ENCODE measurements around the gene FASTKD3.
"Not testable (repeated sequence)": the region's sequence is repeated elsewhere in the genome, so short reads cannot be mapped to it uniquely, and the experiment has no call there.

FASTKD3 gene, protein sequence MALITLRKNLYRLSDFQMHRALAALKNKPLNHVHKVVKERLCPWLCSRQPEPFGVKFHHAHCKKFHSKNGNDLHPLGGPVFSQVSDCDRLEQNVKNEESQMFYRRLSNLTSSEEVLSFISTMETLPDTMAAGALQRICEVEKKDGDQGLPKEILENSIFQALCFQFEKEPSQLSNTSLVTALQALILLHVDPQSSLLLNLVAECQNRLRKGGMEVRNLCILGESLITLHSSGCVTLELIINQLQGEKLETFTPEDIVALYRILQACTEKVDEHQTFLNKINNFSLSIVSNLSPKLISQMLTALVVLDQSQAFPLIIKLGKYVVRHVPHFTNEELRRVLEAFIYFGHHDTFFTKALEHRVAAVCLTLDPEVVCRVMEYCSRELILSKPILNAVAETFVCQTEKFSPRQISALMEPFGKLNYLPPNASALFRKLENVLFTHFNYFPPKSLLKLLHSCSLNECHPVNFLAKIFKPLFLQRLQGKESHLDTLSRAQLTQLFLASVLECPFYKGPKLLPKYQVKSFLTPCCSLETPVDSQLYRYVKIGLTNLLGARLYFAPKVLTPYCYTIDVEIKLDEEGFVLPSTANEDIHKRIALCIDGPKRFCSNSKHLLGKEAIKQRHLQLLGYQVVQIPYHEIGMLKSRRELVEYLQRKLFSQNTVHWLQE

DNA sequence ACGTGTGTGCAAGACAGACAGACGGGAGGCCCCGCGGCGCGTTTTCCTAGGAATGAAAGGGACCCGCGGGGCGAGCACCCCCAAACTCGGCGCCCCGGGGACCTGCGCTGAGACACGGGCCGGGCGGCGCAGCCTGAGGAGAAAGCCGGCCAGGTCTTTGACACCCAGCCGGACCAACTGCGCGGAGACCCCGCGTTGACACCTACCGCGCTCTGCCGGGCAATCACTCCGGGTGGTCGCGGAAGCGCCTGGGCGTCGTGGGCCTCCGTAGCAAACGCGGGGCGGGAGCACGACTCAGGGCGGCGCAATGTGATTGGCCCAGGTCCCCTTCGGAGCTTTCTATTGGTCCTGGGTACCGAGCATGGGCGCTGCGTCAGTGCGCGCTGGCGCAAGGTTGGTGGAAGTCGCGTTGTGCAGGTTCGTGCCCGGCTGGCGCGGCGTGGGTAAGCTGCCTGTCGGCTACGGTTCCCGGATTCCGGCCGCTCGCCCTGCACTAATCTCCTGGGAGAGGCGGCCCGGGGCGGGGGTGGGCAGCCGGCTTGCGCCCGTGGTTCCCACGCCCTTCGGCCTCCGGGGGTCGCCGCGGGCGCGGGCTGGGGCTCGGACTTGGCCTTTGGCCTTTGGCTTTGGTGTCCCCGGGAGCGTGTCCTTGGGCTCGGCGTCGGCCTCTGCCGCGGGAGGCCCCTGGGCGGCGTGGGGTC is at the start of gene FASTKD3, which contains the start of gene MTRR:
FASTKD3 (minus strand) TSS at position 259 of the 701 bp plus-strand sequence. CDS start 948 bp downstream, outside the sequence.
MTRR (plus strand) TSS at position 376 of the 701 bp plus-strand sequence. CDS start 1,647 bp downstream, outside the sequence.
- DNase-seq (ENCODE audit: low read depth), result peak; percentile 93

DNA sequence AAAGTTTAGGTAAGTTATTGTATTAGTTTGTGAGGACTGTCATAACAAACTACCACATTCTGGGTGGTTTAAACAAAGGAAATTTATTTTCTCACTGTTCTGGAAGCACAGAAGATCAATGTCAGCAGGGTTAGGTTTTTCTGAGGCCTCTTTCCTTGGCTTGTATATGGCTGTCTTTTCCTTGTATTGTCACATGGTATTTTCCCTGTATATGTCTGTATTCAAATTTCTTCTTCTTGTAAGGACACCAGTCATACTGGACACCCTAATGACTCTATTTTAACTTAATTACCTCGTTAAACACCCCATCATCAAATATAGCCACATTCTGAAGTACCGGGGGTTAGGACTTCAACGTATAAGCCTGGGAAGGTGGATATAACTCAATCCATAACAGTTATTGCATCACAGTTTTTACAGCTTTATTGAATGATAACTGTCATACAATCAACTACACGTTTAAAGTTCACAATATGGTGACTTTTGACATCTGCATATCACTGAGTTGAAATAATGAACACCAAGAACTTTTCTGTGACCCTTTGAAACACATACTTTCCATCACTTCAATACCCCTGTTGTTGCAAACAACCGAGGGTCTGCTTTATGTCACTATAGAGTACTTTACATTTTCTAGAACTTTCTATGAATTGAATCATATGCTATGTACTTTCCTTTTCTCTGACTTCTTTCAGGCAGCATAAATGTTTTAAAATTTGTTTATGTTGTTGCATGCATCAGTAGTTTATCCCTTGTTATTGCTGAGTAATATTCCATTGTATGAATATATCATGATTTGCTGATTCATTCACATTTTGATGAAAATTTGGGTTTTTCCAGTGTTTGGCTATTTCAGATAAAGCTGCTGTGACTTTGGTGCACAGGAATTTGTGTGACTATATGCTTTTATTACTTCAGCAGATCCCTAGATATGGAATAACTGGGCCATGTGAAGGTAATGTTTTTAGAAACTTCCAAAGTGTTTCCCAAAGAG is 48.6 kb upstream of the FASTKD3 start:
- DNase-seq (ENCODE audit: low read depth), result no peak

DNA sequence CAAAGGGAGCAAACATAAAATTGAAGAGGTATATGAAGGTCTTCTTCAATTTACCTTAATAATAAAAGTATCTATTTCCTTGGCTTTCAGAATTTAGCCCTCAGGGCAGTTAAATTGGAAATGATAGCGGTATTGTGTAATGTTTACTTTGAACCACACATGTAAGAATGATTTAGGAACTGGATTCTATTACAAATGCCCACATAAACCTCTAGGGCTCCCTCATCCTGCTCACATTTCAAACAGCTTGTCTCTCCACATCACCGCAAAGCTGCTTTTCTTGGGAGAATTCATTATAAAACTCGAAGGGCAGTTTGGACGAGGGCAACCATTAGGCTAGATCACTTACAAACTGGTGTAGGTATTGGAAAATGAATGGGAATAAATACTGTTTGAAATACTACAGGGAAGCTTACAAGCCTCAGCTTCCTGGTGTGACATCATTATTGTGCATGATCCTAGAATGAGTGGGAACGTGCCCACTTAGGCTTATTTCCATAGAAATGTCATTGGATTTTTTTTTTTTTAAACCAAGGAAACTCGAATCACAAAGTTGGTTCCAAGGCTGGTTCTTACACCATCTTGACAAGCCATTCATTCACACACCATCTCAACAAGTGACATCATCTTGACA is 47.5 kb upstream of the FASTKD3 start:
- DNase-seq (ENCODE audit: low read depth), result peak; percentile 32

DNA sequence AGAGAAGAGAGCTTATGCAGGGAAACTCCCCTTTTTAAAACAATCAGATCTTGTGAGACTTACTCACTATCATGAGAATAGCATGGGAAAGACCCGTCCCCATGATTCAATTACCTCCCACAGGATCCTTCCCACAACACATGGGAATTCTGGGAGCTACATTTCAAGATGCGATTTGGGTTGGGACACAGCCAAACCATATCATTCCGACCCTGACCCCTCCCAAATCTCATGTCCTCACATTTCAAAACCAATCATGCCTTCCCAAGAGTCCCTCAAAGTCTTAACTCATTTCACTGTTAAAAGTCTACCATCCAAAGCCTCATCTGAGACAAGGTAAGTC is 42.6 kb upstream of the FASTKD3 start:
- DNase-seq (ENCODE audit: low read depth), result not testable (repeated sequence)

DNA sequence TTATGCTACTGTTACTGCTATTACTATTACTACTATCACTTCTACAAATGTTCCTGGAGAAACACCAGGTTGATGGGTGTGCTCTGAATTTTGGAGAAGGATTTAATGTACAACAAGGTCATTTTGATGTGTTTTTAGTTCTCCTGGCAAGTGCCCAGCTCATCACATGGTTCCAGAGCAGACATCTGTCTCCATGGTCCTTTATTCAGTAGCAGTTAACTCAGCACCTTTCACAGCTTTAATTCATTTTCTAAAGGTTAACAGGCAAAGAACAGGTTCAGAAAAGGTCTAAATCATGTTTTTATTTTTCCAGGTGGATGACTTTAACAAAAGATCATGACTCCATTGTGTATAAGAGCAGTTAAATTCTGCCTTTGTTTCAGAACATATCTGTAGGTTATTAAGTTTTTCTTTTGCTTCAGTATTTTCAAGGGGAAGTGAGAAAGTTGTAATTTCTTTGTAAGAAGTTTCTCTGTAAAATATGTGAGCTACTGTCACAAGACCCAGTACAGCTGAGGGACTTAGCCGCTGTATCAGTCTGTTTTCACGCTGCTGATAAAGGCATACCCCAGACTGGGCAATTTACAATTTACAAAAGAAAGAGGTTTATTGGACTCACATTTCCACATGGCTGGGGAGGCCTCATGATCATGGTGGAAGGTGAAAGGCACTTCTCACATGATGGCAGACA is 42.1 kb upstream of the FASTKD3 start:
- DNase-seq (ENCODE audit: low read depth), result no peak

DNA sequence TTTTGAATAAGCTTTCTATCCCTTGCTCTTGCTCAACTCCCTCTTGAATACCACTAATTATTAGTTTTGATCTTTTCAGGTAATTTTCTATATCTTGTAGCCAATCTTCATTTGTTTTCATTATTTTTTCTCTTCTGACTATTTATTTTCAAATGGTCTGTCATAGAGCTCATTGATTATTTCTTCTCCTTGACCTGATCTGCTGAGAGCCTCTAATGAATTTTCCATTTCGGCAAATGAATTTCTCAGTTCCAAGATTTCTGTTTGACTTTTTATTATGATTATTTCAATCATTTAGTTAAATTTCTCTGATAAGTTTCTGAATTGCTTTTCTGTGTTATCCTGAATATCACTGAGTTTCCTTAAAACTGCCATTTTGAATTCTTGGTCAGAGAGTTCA is 39.5 kb upstream of the FASTKD3 start:
- no peak for DNase-seq (ENCODE audit: low read depth)

DNA sequence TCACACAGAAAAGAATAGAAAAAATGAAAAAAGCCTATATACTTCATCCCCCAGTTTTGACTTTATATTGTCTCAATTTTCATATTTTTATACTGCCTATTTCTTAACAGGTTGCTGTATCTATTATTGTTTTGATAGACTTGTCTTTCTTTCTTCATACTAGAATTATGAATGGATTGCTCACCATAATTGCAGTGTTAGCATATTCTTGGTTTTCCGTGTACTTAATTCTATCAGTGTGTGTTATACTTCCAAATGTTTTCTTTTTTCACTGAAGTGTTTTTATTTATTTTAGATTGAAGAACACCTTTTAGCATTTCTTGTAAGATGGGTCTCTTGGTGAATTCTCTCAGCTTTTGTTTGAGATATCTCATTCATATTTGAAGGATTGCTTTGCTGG is 38.8 kb upstream of the FASTKD3 start:
- DNase-seq (ENCODE audit: low read depth), result no peak

DNA sequence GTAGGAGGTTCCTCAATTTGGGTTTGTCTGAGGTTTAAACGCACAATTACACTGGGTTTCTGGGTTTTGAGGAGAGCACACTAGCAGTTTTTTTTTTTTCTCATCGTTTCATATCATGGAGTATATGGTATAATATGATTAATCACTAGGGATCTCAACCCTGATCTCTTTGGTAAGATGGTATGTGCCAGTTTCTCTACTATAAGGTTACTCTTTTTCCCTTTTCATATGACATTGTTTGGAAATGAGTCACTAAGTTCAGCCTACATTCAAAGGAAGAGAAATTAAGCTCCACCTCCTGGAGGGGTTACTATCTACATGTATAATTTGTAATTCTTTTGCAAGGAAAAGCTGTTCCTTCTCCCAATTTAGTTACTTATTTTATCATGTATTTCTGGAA is 35.3 kb upstream of the FASTKD3 start:
- DNase-seq (ENCODE audit: low read depth), result peak; percentile 85

DNA sequence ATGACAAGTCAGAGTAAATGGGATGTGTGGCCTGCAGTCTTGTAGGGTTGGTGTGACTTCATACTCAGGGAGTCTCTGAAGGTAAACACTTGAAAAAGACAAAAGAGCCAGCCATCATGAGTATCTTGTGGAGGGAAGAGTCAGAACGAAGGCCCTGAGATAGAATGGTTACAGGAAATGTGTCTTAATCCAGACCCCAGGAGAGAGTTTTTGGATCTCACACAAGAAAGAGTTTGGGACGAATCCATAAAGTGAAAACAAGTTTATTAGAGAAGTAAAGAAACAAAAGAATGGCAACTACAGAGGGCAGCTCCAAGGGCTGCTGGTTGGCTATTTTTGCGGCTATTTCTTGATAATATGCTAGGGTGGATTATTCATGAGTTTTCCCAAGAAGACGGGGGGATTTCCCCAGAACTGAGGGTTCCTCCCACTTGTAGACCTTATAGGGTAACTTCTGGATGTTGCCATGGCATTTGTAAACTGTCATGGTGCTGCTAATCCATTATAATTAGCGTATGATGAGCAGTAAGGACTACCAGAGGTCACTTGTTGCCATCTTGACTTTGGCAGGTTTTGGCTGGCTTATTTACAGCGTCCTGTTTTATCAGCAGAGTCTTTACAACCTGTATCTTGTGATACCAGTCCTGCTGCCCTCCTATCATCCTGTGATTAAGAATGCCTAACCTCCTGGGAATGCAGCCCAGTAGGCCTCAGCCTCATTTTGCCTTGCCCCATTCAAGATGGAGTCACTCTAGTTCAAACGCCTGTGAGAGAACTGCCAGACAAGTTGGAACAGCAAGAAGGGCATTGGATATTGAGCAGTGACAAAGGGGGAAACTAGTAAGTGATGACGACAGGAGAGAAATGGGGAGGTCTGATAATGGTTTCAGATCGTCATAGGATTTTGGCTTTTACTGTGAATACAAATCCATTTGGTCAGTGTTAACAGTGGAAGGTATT is 34.1 kb upstream of the FASTKD3 start:
- no peak for DNase-seq (ENCODE audit: low read depth)

DNA sequence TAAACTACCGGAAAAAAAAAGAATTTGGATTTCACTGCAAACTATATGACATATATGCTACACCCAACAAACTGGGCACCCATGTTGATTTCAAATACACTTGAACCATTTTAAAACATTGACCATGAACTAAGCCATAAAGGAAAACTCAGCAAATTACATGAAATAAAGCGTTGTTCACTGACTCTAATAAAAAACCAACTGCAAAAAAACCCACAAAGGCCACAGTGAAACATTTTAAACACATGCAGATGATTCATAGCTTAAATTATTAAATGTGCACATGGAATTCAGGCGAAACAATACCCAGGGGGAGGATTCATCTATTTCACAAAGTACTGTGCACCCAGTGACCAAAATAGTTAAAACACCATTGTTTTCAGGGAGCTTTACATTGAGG is 33.4 kb upstream of the FASTKD3 start:
- DNase-seq (ENCODE audit: low read depth), result peak; percentile 20

DNA sequence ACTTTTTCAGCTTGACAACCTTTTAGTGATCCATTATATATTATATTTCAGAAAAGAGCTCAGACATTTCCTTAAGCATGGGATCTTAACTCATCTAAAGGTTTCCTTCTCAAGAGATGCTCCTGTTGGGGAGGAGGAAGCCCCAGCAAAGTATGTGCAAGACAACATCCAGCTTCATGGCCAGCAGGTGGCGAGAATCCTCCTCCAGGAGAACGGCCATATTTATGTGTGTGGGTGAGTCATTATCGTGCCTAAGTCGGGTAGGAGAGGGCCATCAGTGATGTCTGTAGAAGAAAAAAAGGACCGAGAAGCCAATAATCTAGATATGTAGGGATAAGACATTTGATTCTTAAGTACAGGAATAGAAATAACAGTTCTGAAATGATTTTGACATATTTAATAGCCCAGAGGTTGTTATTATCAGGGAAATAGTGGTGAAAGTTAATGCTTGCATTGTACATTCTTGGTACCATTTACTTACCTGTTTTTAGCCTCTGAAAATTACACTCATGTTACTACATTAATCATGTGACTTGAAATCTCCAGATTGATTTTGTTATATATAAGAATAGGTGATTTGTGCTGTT is 28.3 kb upstream of the FASTKD3 start:
- peak; percentile 66 for DNase-seq (ENCODE audit: low read depth)

DNA sequence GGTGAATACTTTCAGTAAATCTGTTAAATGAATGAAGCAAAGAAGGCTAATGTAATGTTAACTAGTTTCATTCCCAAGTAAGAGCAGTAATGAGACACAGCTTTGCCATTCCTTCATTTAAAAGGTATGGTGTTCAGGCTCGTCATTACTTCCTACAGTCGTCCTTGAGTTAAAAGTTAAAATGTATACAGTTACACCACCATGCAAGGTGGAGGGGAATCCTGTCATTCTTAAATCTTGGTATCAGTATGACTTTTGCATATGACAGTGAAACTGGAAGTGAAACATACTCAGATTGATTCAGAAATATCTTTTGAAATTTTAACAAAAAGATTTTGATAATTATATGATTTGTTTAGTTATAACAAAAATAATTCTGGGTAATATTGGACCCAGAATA is 26.0 kb upstream of the FASTKD3 start:
- no peak for DNase-seq (ENCODE audit: low read depth)

DNA sequence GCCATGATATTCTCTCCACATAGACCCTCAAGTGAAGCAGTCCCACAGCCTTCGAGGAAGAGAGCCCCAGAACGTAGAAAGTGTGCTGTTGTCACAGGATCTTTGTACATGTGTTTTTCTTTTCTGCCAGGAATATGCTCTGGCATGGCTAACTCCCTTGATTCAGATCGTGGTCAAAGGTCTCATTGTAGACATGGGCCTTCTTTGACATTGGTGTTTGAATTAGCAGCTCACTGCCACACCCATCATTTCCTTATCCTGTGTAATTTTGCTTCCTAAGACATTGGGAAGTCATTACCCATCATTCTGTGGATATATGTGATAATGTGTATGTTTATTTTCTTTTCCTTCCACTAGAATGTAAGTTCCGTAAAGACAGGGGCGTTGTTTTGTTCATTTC is 25.6 kb upstream of the FASTKD3 start:
- no peak for DNase-seq (ENCODE audit: low read depth)

DNA sequence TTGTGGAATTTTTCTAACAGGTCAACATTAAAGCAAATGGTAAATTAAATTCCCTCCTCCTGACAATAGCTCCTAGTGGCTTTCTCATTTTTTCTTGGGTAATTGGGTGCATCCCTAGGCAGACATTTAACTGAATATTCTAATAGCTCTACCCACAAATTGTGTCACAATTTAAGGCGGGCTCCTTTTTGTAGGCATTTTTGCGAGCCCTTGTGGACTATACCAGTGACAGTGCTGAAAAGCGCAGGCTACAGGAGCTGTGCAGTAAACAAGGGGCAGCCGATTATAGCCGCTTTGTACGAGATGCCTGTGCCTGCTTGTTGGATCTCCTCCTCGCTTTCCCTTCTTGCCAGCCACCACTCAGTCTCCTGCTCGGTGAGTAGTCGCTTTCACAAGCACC is 20.1 kb upstream of the FASTKD3 start:
- DNase-seq (ENCODE audit: low read depth), result no peak

DNA sequence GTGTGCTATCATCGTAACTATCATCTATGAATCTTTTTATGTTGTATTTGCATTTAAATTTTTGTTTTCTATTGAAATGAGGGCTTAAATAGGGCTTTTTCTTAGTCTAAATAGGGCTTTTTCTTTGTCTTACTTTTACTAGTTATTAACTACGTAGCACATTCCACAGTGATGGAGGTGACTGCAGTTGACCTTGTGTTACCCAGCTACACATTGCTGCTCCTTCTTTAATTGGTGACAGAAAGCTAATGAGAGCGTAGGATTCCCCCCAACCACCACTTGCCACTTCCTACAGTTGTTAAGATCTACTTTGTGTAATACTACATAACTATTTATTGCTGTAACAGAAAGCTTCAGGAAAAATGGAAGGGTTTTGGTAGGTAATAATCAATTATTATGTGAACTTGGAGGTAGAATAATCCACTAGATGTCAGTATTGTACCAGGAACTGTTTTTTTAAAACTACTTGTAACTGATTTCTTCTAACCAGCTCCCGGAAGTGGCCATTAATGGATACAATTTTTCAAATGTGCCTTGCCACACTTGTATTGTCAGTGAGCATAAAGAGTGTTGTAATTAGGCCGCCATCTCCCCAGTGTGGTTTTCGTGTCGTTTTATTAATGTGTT is 18.1 kb upstream of the FASTKD3 start:
- DNase-seq (ENCODE audit: low read depth), result peak; percentile 67

DNA sequence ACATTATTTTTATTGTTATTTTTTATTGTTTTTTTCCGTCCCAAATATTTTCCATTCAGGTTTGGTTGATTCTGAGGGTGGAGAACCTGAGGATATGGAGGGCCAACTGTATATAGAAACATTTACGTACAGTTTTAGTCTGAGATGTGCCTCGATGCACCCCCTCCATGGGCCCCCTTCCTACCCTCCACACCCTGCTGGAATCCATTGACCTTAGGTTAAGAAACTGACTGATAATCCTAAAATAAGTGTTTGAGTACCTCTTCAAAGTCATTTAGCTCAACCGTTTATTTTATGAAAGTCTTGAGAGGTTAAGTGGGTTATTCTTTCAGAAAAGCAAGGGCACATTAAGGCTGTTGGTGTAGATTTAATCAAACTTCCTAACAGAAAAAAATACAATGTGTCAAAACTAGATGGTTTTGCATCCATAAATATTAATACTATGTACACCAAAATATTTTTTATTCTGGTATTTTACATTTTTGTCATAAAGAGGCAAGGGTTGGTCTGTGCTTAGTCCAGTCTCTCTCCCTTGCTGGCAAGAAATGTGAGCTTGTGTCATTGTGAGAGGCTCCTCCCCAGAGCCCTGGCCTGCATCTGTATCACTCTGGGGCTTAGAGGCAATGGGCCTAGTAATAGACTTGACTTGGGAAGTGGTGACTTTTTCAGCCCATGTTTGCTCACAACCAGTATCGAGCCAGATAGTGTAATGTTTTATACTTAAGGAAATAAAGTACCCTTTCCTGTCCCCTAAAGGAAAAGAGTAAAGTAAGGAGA is 15.8 kb upstream of the FASTKD3 start:
- DNase-seq (ENCODE audit: low read depth), result no peak

DNA sequence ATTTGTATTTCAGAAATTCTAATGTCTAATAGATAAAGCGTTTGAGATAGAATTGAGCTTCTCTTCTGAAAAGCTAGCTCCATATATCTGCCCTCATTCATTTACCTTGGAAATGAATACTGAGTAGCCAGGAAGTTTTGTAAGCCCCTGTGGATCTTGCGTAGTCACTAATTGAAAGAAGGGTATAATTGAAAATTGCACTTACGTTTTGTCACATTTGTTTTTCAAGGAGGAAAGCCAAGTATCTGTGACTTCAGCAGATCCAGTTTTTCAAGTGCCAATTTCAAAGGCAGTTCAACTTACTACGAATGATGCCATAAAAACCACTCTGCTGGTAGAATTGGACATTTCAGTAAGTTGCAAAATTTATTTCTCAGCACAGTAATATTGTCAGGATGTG is 14.1 kb upstream of the FASTKD3 start:
- DNase-seq (ENCODE audit: low read depth), result no peak

DNA sequence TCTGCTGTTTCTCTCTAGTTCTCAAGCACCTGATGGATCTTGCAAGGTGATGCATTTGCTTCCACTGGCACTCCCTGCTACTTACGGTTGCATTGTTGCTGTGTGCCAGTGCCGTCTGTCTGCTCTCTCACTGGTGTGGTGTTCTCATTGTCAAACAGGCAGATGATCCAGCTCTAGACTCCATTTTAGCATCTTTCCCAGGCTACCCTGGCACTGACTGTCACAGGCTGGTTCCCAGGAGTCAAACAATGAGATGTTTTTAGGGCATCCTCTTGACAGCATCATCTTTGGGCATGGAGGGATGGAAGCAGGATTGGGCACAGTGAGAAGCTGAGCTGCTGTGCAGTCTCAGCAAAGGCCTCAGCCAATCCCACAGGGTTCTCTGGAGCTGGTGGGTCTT is 13.0 kb upstream of the FASTKD3 start:
- DNase-seq (ENCODE audit: low read depth), result no peak
